Psoas muscle (tissue), 8 donors: ENCODE data around the gene GMPS. TPM values are rescaled to one million over a fixed set of nuclear protein-coding genes. Genes with fewer than 3 reads are reported as not detected.

Experiments used
- ATAC-seq, 4 donors: fragments of 200-7000 bp; cut with Tn5 transposase; one replicate each; pipeline ENCODE4 v1.9.1; 2020; ENCODE audit warnings: moderate library complexity in 3 of 4, mild to moderate bottlenecking in 2 of 4
- DNase-seq, 2 donors: peaks; one replicate each; pipeline ENCODE4 v3.0.0-alpha.2; 2020
- H3K27ac ChIP-seq: fragments of 200-600 bp; one replicate; pipeline ENCODE4 v1.8.0; 2022
- H3K27me3 ChIP-seq, 3 donors: fragments of 200-600 bp in 1 of 3; one replicate each; pipeline versions ENCODE4 v1.6.1 to v1.8.0; 2013 to 2022; ENCODE audit warnings: low read length in 2 of 3, mild to moderate bottlenecking in 2 of 3, moderate library complexity in 1 of 3; ENCODE audit not compliant: insufficient read depth in 3 of 3
- H3K36me3 ChIP-seq, 2 donors: fragments of 200-600 bp in 1 of 2; one replicate each; pipeline versions ENCODE4 v1.6.1 to v1.8.0; 2013 to 2022; ENCODE audit warnings: low read depth in 1 of 2, mild to moderate bottlenecking in 1 of 2, moderate library complexity in 1 of 2; ENCODE audit not compliant: insufficient read depth in 1 of 2
- H3K4me1 ChIP-seq: fragments of 200-600 bp; one replicate; pipeline ENCODE4 v1.8.0; 2022
- H3K4me3 ChIP-seq: fragments of 200-600 bp; one replicate; pipeline ENCODE4 v1.8.0; 2022; ENCODE audit warnings: mild to moderate bottlenecking
- H3K9me3 ChIP-seq: fragments of 200-600 bp; one replicate; pipeline ENCODE4 v1.8.0; 2022
- CTCF ChIP-seq: fragments of 200-600 bp; IDR thresholded peaks from one replicate; pipeline ENCODE4 v1.8.0; 2022; ENCODE audit warnings: antibody characterized with exemption
- WGBS, 3 donors: extraction: QIAGEN DNeasy Blood & Tissue Kit; methylation state at CpG; one replicate each; pipeline versions ENCODE4 v1.1.6 to v1.1.7; 2013; 5-methylcytosine and 5-hydroxymethylcytosine counted together
- intact Hi-C, 2 donors: fragments of 100-400 bp; cut with DNase I; formaldehyde crosslinking; loops; one replicate each; pipeline versions ENCODE4 v1.11.0 to v1.14.2; 2022
- polyA plus RNA-seq, 3 donors: library from polyadenylated mRNA; stranded (reverse); fragments of 200-250 nt; gene quantifications; one replicate each; pipeline ENCODE4 v1.2.3, GENCODE V29; 2013
- total RNA-seq, 4 donors: library from RNA; stranded (reverse); fragmentation: NEBNext Ultra II Directional in 2 of 4; extraction: Animal tissue kit (Norgen Biotek cat#: 25700) in 2 of 4; gene quantifications; one replicate each; pipeline versions ENCODE4 v1.2.1 to v1.2.4, GENCODE V29; 2021 to 2023
- donor health status: healthy with polysubstance abuse.
- donor health status: DM: no; HTN: no; CAD: no; lungs with moderate emphysema.
- donor health status: Bipolar disorder and iron deficiency.
- donor health status: healthy.
- donor health status: DM: yes; HTN: yes; CAD: no.
- donor health status: DM: no; HTN: no; CAD: no.
- donor health status: DM: no; HTN: no; CAD: no.
- donor health status: DM: yes; HTN: yes; CAD: no.

GMPS gene
- total and polyA plus RNA-seq, 7 donors = 20.8 to 31.3 (median 27.8) TPM

GRCh38 chr3:155863072-155863784, 7.2 kb upstream of the GMPS start:
- Histone ChIP-seq H3K27me3 (no peaks in the 10 kb centered on the region), H3K9me3 (no peaks in the 10 kb centered on the region), H3K4me3 (no peak overlapping the region), H3K4me1 (no peaks in the 10 kb centered on the region), H3K27ac (no peak overlapping the region), H3K36me3 (no peaks in the 10 kb centered on the region)
- ATAC-seq (no peak), DNase-seq (no peak)
- intact Hi-C loops = no loop called here
- TF ChIP-seq CTCF = no peak
- 81 to 84% (median 83%) methylated on average over 12 of the region's 12 CpGs for WGBS, 3 donors

- no peak for ATAC-seq
- Histone ChIP-seq H3K27ac (peak overlapping the region; percentile 82), H3K27me3 (no peaks in the 10 kb centered on the region), H3K36me3 (no peaks in the 10 kb centered on the region), H3K9me3 (no peaks in the 10 kb centered on the region), H3K4me1 (peaks cover 19% of the 10 kb centered on the region), H3K4me3 (peak overlapping the region; percentile 85)
- DNase-seq = no peak
- whole genome bisulfite sequencing, 3 donors = 23 to 33% (median 31%) methylated on average over 3 of the region's 3 CpGs
- no peak for TF ChIP-seq CTCF
- intact Hi-C loops = loop anchor here (2.0 to 5.0 kb wide), 2 partner anchors 15 to 62 kb away; partner anchors contain the start of genes SLC33A1 (in 2 of the 2) and C3orf33 (in 1 of the 2)
Measured at GRCh38 chr3:155869691-155870090, 759 bp upstream of the GMPS start.

- Histone ChIP-seq H3K36me3 (no peaks in the 10 kb centered on the region), H3K27ac (peak overlapping the region; percentile 90), H3K4me3 (peak overlapping the region; percentile 85), H3K4me1 (peaks cover 19% of the 10 kb centered on the region), H3K9me3 (no peaks in the 10 kb centered on the region), H3K27me3 (no peaks in the 10 kb centered on the region)
- TF ChIP-seq CTCF = no peak
- DNase-seq (peak; percentile 50 to 71), ATAC-seq (peak; percentile 36 to 69 (median 51))
- 1% methylated on average over 55 to 85 of the region's 85 CpGs for WGBS, 3 donors
- intact Hi-C loops = loop anchor here (1.0 to 5.0 kb wide), 3 partner anchors 16 to 65 kb away; partner anchors contain the start of genes C3orf33 (in 2 of the 2) and SLC33A1 (in 2 of the 2)
Measured at GRCh38 chr3:155870945-155871745, 695 bp downstream of the GMPS start.

- ATAC-seq = no peak
- 1 to 4% (median 3%) methylated on average over 19 of the region's 19 CpGs for WGBS, 3 donors
- Histone ChIP-seq H3K36me3 (no peaks in the 10 kb centered on the region), H3K27me3 (no peaks in the 10 kb centered on the region), H3K4me1 (peaks cover 25% of the 10 kb centered on the region), H3K4me3 (peak overlapping the region; percentile 85), H3K9me3 (no peaks in the 10 kb centered on the region), H3K27ac (peak overlapping the region; percentile 90)
- no peak for TF ChIP-seq CTCF
- no peak for DNase-seq
- intact Hi-C loops = loop anchor here (1.0 to 5.0 kb wide), 3 partner anchors 17 to 65 kb away; partner anchors contain the start of genes C3orf33 (in 2 of the 2) and SLC33A1 (in 2 of the 2)
Measured at GRCh38 chr3:155871746-155872158, 1.3 kb downstream of the GMPS start.
